Activated CD4-positive, alpha-beta T cell treated with anti-CD3 and anti-CD28 coated beads, Interleukin-2, amount 50 U/mL, for 24 hours (primary cell): ENCODE data around the gene SLC25A5.
"Not testable (repeated sequence)": the region's sequence is repeated elsewhere in the genome, so short reads cannot be mapped to it uniquely, and the experiment has no call there.

ENCODE experiments used
- DNase-seq, 2 donors: peaks; one replicate each; pipeline ENCODE4 v3.0.0-alpha.2; 2020; ENCODE audit warnings: low read depth in 1 of 2, low spot score in 1 of 2

SLC25A5 gene

GRCh38 chrX:119467842-119468550, at the start of gene SLC25A5:
SLC25A5 (plus strand) TSS chrX:119468444; CDS start chrX:119468516, 72 bp downstream.
- peak; percentile 59 to 65 for DNase-seq

DNA sequence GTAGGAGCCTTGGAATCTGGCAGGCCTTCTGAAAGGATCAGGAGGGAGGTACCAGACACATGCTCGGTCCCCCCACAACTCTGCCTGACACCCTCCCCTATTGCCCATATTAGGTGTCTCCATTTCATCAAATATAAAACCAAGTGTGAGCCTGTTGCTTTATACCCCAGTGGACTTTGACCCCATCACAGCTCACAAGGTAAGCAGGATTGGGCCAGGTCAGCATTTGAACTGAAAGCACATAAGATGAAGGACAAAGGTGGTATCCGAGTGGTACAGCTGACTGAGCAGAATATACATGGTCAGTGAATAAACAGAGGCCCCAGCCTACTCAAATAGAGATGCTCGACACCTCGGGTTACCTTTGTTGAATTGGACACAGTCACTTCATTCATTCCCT, 49.1 kb upstream of the SLC25A5 start:
- no peak for DNase-seq

- no peak for DNase-seq
Measured at GRCh38 chrX:119419898-119420297, 48.3 kb upstream of the SLC25A5 start.

GRCh38 chrX:119421016-119421705, 47.1 kb upstream of the SLC25A5 start:
- DNase-seq: no peak

DNA sequence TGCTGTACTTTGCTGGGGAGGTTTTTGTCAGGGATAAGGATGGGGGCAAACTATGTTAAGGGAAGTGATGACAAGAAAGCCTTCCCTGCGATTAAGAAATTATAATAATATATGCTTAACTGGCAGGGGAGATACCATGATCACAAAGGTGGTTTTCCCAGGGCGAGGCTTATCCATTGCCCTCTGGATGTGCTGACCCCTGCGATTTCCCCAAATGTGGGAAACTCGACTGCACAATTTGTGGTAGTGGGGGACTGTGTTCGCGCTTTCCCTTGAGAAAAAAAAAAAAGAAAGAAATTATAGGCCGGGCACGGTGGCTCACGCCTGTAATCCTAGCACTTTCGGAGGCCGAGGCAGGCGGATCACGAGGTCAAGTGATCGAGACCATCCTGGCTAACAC, 44.6 kb upstream of the SLC25A5 start:
- no peak for DNase-seq

DNA sequence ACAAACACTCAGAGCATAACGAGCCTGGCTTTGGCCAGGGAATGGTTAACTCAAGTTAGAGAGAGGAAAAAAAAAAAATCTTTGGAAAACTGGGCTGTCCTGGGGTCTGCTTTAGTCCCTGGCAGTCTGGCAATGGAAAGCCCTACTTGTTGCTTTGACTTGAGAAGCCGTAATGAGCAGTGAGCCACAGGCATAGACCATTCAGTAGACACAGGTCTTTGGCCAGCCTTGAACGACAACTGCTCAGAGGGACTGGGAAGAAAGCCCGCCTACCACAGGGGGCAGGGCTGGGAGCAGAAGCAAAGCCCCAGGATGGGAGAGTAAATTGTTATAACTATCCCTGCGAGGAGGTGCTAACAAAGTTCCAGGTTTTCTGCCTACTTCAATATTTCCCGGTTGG, 43.2 kb upstream of the SLC25A5 start:
- no peak for DNase-seq

DNA sequence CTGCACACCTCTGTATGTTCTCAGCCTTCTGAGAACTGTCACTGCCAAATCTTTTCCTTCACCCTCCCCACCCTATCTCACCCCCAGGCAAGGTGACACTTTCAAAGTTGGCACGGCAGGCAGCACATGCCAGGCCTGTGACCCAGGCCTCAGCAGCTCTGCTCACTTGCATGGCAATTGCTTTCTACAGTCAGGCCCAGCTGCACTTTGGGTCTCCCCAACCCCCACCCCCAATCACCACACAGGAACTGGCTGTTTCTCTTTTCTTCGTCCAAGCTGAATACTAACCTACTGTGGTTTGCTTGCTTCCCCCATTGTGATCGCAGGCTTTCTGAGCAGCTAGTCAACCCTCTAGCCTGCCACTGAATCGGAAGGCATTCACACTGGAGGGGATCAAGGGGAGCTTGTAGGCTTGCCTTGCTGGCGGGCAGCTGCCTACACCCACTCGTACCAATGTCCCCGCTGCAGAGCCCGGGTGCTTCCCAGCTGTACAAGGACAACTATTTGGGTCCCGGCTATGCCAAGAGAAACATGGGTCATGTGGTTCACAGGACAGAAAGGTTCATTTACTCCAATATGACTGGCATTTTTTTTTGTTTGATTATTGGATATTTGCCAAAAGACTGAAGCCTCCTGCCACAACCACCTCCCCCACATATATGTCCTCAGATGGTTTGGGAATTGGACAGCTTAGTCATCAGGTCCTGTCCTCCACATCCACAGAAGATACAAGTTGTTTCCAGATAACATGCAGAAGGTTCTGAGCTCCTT, 41.0 kb upstream of the SLC25A5 start:
- no peak for DNase-seq

GRCh38 chrX:119427795-119428185, 40.5 kb upstream of the SLC25A5 start:
- DNase-seq: no peak

- no peak for DNase-seq
Measured at GRCh38 chrX:119429471-119429870, 38.8 kb upstream of the SLC25A5 start.

- DNase-seq: not testable (repeated sequence)
Measured at GRCh38 chrX:119441295-119441694, 26.9 kb upstream of the SLC25A5 start.

DNA sequence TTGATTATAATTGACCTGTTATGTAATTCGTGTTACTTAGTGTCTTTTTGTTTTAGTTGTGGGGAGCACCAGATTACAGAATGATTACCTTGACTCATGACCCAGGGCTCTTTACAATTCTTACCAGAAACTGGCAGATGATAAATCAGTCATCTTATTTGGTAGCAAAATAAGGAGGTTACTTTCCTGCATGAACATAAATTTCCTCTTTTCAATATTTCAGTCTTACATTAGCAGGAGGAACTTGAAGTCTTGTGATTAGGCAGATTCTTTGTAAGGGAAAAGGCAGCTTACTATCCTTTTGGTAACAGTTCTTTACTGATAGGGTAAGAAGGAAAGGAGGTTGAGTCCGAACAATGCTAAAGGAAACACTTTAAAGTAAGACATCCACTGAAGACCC, 26.0 kb upstream of the SLC25A5 start:
- DNase-seq: no peak

- no peak for DNase-seq
Measured at GRCh38 chrX:119453202-119453601, 15.0 kb upstream of the SLC25A5 start.

DNA sequence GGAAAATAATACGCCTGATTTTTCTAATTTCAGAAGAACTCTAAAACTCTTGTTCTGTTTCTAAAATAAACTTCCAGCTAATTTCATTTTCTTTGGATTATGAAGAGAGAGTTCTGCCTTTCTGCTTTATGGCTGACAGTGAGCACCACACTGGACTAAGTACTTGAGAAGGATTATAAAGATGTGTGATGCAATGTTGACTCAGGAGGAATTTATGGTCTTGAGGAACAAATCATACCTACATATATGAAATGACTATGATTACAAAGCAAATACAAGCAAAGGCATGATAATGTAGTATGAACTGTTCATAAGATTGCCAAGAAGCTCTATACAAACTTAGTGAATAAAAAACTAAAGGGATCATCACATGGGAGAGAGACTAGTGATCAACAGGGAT, 13.0 kb upstream of the SLC25A5 start:
- DNase-seq: no peak

- no peak for DNase-seq
Measured at GRCh38 chrX:119459181-119459580, 9.1 kb upstream of the SLC25A5 start.

DNA sequence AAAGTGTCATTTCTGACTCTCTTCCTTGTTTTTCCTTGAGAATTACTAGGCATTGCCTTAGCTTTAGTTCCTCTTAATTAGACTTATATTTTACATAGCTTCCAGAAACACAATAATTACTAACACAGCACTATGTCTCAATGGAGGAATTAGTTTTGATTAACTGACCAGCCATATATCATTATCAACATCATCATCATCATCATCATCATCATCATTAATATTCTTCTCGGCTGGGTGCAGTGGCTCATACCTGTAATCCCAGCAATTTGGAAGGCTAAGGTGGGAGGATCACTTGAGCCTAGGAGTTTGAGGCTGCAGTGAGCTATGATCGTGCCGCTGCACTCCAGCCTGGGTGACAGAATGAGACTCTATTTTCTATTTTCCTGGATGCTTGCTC, 2.7 kb upstream of the SLC25A5 start:
- DNase-seq: no peak

DNA sequence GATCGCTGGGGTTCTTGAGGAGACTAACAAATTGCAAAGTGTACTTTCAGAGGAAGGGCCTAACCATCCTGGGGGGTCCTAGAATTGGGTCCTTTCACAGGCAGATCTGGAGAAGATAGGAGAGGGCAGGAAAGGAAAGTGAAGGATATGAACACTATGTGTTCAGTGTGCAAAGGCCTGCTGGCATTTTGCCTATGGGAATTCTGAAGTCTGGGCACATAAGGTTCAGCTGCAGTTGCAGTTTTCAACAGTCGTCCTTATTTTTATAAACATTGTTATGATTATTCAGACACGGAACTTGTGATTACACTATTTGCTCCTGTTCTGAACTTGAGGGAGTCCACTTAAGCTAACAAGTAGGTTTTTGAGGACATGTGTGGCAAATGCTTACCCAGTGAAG, 1.3 kb upstream of the SLC25A5 start:
- no peak for DNase-seq

DNA sequence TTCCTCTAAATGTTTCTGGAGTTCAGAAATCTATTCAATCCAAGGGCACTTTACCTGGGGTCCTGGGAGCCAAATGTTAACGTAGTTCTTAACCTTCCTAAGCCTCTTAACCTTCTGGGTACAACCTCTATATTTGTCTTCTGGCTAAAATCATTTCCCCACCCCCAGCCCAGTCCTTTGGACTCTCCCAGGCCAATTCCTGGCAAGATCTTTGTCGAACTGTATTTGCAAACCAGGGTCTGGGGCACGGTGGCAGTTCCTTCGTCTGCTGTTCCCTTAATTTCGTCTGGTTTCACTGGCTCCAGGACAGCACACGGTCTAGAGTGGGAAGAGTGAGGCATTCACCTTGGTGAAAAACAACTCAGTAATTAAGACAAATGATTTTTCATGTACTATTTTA, 811 bp upstream of the SLC25A5 start:
- no peak for DNase-seq

DNA sequence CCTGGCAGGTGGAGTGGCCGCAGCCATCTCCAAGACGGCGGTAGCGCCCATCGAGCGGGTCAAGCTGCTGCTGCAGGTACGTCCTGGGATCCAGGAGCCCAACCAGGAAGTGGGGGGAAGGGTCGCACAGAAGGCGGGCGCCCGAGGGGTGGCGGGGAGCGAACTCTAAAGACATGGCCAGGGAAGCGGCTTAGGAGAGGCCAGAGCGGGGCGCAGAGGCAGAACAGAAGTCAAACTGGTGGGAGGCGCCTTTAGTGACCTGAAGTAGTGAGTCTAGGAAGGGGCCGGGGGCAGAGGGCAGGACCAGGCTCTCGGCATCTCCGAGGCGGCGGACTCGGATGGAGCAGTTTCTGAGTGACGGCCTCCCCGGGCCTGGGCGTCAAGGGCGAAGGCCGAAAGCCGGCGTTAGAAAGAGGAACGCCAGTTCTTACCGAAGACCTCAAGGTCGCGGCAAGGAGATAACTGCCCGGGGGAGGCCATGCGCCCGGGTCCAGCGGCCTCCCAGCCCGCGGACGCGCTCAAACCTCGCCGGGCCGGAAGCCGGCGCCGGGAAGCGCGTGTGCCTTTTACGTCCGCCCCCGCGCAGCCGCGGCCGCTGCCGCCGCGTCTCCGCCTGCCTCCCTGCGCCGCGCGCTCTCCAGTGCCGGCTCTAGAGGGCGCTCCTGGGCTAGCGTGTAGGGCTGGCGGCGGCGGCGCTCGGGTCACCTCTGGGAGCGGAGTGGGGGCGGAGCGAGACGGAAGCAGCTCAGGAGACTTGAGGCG, 488 bp downstream of the SLC25A5 start:
- peak; percentile 69 to 81 for DNase-seq

- no peak for DNase-seq
Measured at GRCh38 chrX:119469313-119469635, 1.0 kb downstream of the SLC25A5 start.

GRCh38 chrX:119474615-119475388, 6.6 kb downstream of the SLC25A5 start:
- DNase-seq: no peak
